Gastroesophageal sphincter (tissue), 3 donors: ENCODE data around the gene HECW1.

Source experiments
- POLR2A ChIP-seq, 2 donors: fragments of 450-650 bp; IDR thresholded peaks; one replicate each; pipeline ENCODE4 v1.6.1; 2017; ENCODE audit warnings: antibody characterized with exemption in 2 of 2, mild to moderate bottlenecking in 2 of 2, moderate library complexity in 1 of 2
- POLR2AphosphoS5 ChIP-seq: sonication (generic); formaldehyde crosslinking; IDR thresholded peaks from one replicate; pipeline ENCODE4 v1.6.1; 2017; ENCODE audit warnings: antibody characterized with exemption
- TF ChIP-seq, protein P1 (sequence below), 4 experiments: fragments of 200-600 bp in 2 of 4; fragments of 450-650 bp in 2 of 4; sonication (generic) in 1 of 4; IDR thresholded peaks; one replicate each; pipeline ENCODE4 v1.5.1; 2017 to 2019; ENCODE audit warnings: antibody characterized with exemption in 4 of 4, mild to moderate bottlenecking in 2 of 4, moderate library complexity in 2 of 4

DNA sequence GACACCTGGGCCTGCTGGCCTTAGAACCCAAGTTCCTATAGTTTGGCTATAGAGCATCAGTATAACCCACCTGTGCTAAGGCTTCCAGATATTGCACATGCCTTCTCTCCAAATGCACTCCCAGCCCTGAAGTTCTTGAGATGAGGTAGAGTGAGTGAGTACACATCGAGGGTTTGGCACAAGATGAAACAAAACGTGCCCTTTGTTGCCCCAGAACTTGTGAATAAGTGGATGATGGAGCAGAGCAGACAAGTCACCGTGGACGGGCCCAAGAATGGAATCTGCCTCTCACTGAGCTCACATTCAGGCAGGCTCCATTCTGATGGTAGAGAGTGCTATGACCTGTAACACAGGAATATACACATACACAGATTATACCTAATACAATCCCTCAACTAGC, 397.5 kb downstream of the HECW1 start:
- TF ChIP-seq, protein P1, sequence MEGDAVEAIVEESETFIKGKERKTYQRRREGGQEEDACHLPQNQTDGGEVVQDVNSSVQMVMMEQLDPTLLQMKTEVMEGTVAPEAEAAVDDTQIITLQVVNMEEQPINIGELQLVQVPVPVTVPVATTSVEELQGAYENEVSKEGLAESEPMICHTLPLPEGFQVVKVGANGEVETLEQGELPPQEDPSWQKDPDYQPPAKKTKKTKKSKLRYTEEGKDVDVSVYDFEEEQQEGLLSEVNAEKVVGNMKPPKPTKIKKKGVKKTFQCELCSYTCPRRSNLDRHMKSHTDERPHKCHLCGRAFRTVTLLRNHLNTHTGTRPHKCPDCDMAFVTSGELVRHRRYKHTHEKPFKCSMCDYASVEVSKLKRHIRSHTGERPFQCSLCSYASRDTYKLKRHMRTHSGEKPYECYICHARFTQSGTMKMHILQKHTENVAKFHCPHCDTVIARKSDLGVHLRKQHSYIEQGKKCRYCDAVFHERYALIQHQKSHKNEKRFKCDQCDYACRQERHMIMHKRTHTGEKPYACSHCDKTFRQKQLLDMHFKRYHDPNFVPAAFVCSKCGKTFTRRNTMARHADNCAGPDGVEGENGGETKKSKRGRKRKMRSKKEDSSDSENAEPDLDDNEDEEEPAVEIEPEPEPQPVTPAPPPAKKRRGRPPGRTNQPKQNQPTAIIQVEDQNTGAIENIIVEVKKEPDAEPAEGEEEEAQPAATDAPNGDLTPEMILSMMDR (IDR thresholded peaks at IDR 0.05), result no peak
- TF ChIP-seq POLR2A (IDR thresholded peaks at IDR 0.05) (no peak), POLR2AphosphoS5 (no peak)
